ENCODE data around the gene SRPK1. TPM values are rescaled to one million over a fixed set of nuclear protein-coding genes. Genes with fewer than 3 reads are reported as not detected.

Gene SRPK1
- total RNA-seq, 2 experiments from 2014 or later: 65.9 to 66.0 TPM

- H3K9me3 Mint-ChIP-seq: no peaks in the 10 kb centered on the region
- H3K27ac Mint-ChIP-seq: peak overlapping the region; percentile 1
- no peaks in the 10 kb centered on the region for H3K36me3 Mint-ChIP-seq (ENCODE audit: low read depth)
- peaks cover 11% of the 10 kb centered on the region for H3K27me3 Mint-ChIP-seq
- no peak overlapping the region for H3K4me3 Mint-ChIP-seq
- no peak for DNase-seq
- ChIA-PET POLR2A (no interaction called here), CTCF (no interaction called here)
- H3K4me1 Mint-ChIP-seq: no peaks in the 10 kb centered on the region
Measured at GRCh38 chr6:35795453-35796071, 125.3 kb downstream of the SRPK1 start.

GRCh38 chr6:35794536-35795452 lies 126.1 kb downstream of the SRPK1 start:
- ChIA-PET POLR2A (no interaction called here), CTCF (interaction anchor here (0.9 to 1.0 kb wide), 3 partner anchors 12 to 41 kb away, joined by 3 to 6 read pairs (median 4); no protein-coding TSS in a partner anchor)
- Mint-ChIP-seq H3K27ac (no peak overlapping the region), H3K4me3 (no peak overlapping the region), H3K36me3 (ENCODE audit: low read depth) (no peaks in the 10 kb centered on the region), H3K4me1 (no peaks in the 10 kb centered on the region), H3K27me3 (peaks cover 12% of the 10 kb centered on the region), H3K9me3 (no peaks in the 10 kb centered on the region)
- no peak for DNase-seq

- DNase-seq: no peak
- Mint-ChIP-seq H3K27me3 (peaks cover 46% of the 10 kb centered on the region), H3K9me3 (no peaks in the 10 kb centered on the region), H3K27ac (no peak overlapping the region), H3K36me3 (ENCODE audit: low read depth) (no peaks in the 10 kb centered on the region), H3K4me3 (no peak overlapping the region), H3K4me1 (no peaks in the 10 kb centered on the region)
- POLR2A ChIA-PET: no interaction called here
- CTCF ChIA-PET: no interaction called here
Measured at GRCh38 chr6:35790683-35791082, 130.2 kb downstream of the SRPK1 start.

- DNase-seq: no peak
- ChIA-PET CTCF (interaction anchor here (1.8 kb wide), 1 partner anchor 9 kb away, joined by 6 read pairs; the partner anchor contains the start of gene CLPS), POLR2A (no interaction called here)
- Mint-ChIP-seq H3K27me3 (peaks cover 51% of the 10 kb centered on the region), H3K36me3 (ENCODE audit: low read depth) (no peaks in the 10 kb centered on the region), H3K4me1 (no peaks in the 10 kb centered on the region), H3K9me3 (no peaks in the 10 kb centered on the region), H3K4me3 (no peak overlapping the region), H3K27ac (no peak overlapping the region)
Measured at GRCh38 chr6:35788423-35788982, 132.4 kb downstream of the SRPK1 start.

- Mint-ChIP-seq H3K27me3 (peaks cover 48% of the 10 kb centered on the region), H3K9me3 (no peaks in the 10 kb centered on the region), H3K4me3 (no peak overlapping the region), H3K27ac (no peak overlapping the region), H3K36me3 (ENCODE audit: low read depth) (no peaks in the 10 kb centered on the region), H3K4me1 (no peaks in the 10 kb centered on the region)
- ChIA-PET POLR2A (no interaction called here), CTCF (interaction anchor here (0.6 to 1.8 kb wide), 2 partner anchors 10 to 94 kb away, joined by 4 to 6 read pairs; partner anchors contain the start of gene CLPS)
- DNase-seq: no peak
Measured at GRCh38 chr6:35787266-35788218, 133.4 kb downstream of the SRPK1 start.

GRCh38 chr6:35786810-35787209 lies 134.1 kb downstream of the SRPK1 start:
- POLR2A ChIA-PET: no interaction called here
- H3K9me3 Mint-ChIP-seq: no peaks in the 10 kb centered on the region
- H3K36me3 Mint-ChIP-seq (ENCODE audit: low read depth): no peaks in the 10 kb centered on the region
- DNase-seq: no peak
- no peak overlapping the region for H3K4me3 Mint-ChIP-seq
- no peak overlapping the region for H3K27ac Mint-ChIP-seq
- no peaks in the 10 kb centered on the region for H3K4me1 Mint-ChIP-seq
- H3K27me3 Mint-ChIP-seq: peaks cover 45% of the 10 kb centered on the region
- CTCF ChIA-PET: interaction anchor here (0.6 to 1.8 kb wide), 3 partner anchors 10 to 94 kb away, joined by 3 to 6 read pairs (median 4); partner anchors contain the start of gene CLPS

- POLR2A ChIA-PET: no interaction called here
- H3K9me3 Mint-ChIP-seq: no peaks in the 10 kb centered on the region
- CTCF ChIA-PET: interaction anchor here (0.8 kb wide), 1 partner anchor 12 kb away, joined by 3 read pairs; no protein-coding TSS in a partner anchor
- DNase-seq: no peak
- H3K36me3 Mint-ChIP-seq (ENCODE audit: low read depth): no peaks in the 10 kb centered on the region
- H3K27ac Mint-ChIP-seq: no peak overlapping the region
- H3K4me1 Mint-ChIP-seq: no peaks in the 10 kb centered on the region
- H3K4me3 Mint-ChIP-seq: no peak overlapping the region
- peaks cover 45% of the 10 kb centered on the region for H3K27me3 Mint-ChIP-seq
Measured at GRCh38 chr6:35786272-35786671, 134.6 kb downstream of the SRPK1 start.

GRCh38 chr6:35784200-35784599 lies 136.7 kb downstream of the SRPK1 start:
- DNase-seq: no peak
- no peaks in the 10 kb centered on the region for H3K36me3 Mint-ChIP-seq (ENCODE audit: low read depth)
- no peak overlapping the region for H3K4me3 Mint-ChIP-seq
- peaks cover 35% of the 10 kb centered on the region for H3K27me3 Mint-ChIP-seq
- no peaks in the 10 kb centered on the region for H3K4me1 Mint-ChIP-seq
- POLR2A ChIA-PET: no interaction called here
- no peak overlapping the region for H3K27ac Mint-ChIP-seq
- H3K9me3 Mint-ChIP-seq: no peaks in the 10 kb centered on the region
- CTCF ChIA-PET: no interaction called here

Other genes with a start within 250 kb of the SRPK1 start
- gene FKBP5, start 232.2 kb downstream of the SRPK1 start, total RNA-seq: 100 to 1,000 TPM in 1 of 2 experiments, 10 to 100 TPM in 1; 94.2 to 100 TPM
- 1 to 10 TPM; 1.2 to 1.6 TPM for gene ARMC12, start 184.1 kb downstream of the SRPK1 start, total RNA-seq
- gene CLPSL2, start 144.5 kb downstream of the SRPK1 start, total RNA-seq: not detected
- gene CLPSL1, start 140.1 kb downstream of the SRPK1 start, total RNA-seq: not detected
- gene CLPS, start 123.8 kb downstream of the SRPK1 start, total RNA-seq: not detected
- gene LHFPL5, start 115.7 kb downstream of the SRPK1 start, total RNA-seq: not detected
- gene SLC26A8, start 103.5 kb upstream of the SRPK1 start, total RNA-seq: not detected
- gene MAPK14, start 106.7 kb upstream of the SRPK1 start, total RNA-seq: 10 to 100 TPM; 66.7 to 68.6 TPM
- 10 to 100 TPM; 29.3 to 29.9 TPM for gene MAPK13, start 209.4 kb upstream of the SRPK1 start, total RNA-seq